A549 (cell line): Measurements from ENCODE around the gene KCNIP3. TPM values are rescaled to one million over a fixed set of nuclear protein-coding genes. Genes with fewer than 3 reads are reported as not detected.

Source experiments
- ATAC-seq, 2 experiments: fragments of 200-7000 bp in 1 of 2; fragments of >200 bp in 1 of 2; cut with Nextera tagmentation in 1 of 2; cut with Tn5 transposase in 1 of 2; 3 replicates each; pipeline versions ENCODE4 v1.8.0 to v1.9.1; 2018 to 2020; ENCODE audit warnings: mild to moderate bottlenecking in 1 of 2, moderate library complexity in 1 of 2
- CTCF ChIA-PET: fragments of 300-600 bp; sonication (Branson Sonifier 250); formaldehyde crosslinking; extraction: SDS; loops from one replicate; lab custom pipeline; 2021; ENCODE audit warnings: antibody characterized with exemption, inconsistent platforms; lab: Yijun Ruan, JAX
- POLR2A ChIA-PET: fragments of 350-600 bp; formaldehyde crosslinking; extraction: SDS; loops from one replicate; lab custom pipeline; 2021; ENCODE audit warnings: antibody characterized with exemption, inconsistent platforms; lab: Yijun Ruan, JAX
- DNase-seq, 2 experiments: peaks; one replicate each; pipeline versions ENCODE4 v3.0.0 to v3.0.0-alpha.2; 2011 to 2016; ENCODE audit warnings: low read depth in 1 of 2, low spot score in 1 of 2
- FAIRE-seq: peaks from 2 replicates; lab custom pipeline; 2011; peaks lifted over from hg19 to GRCh38; lab: Jason Lieb, UNC
- H3K27ac ChIP-seq, 2 experiments: fragments of >200 bp; sonication (Bioruptor Twin); formaldehyde crosslinking; 3 replicates each; pipeline ENCODE4 v1.5.1; 2016 to 2017
- H3K4me1 ChIP-seq: fragments of >200 bp; sonication (Bioruptor Twin); formaldehyde crosslinking; 3 replicates; pipeline ENCODE4 v1.6.1; 2016
- H3K4me2 ChIP-seq: fragments of >200 bp; sonication (Bioruptor Twin); formaldehyde crosslinking; 3 replicates; pipeline ENCODE4 v1.6.1; 2016
- H3K4me3 ChIP-seq: fragments of >200 bp; sonication (Bioruptor Twin); formaldehyde crosslinking; 3 replicates; pipeline ENCODE4 v1.5.1; 2016
- H3K9me3 ChIP-seq: fragments of >200 bp; sonication (Bioruptor Twin); formaldehyde crosslinking; 3 replicates; pipeline ENCODE4 v1.6.1; 2016
- BHLHE40 ChIP-seq: IDR thresholded peaks from 2 replicates; pipeline ENCODE4 v1.6.1; 2012; ENCODE audit warnings: low read depth, low read length, inconsistent platforms
- CBX8 ChIP-seq: fragments of 200-600 bp; sonication (generic); IDR thresholded peaks from 2 replicates; pipeline ENCODE4 v1.6.1; 2016
- CEBPB ChIP-seq, 2 experiments: fragments of >200 bp in 1 of 2; sonication (Bioruptor Twin) in 1 of 2; formaldehyde crosslinking in 1 of 2; IDR thresholded peaks; 2 replicates each; pipeline ENCODE4 v1.6.1; 2012 to 2016
- E2F6 ChIP-seq: IDR thresholded peaks from 2 replicates; pipeline ENCODE4 v1.6.1; 2012; ENCODE audit warnings: low read depth, borderline replicate concordance
- EHMT2 ChIP-seq: fragments of 200-600 bp; sonication (generic); IDR thresholded peaks from 2 replicates; pipeline ENCODE4 v1.6.1; 2016; ENCODE audit warnings: antibody characterized with exemption, low read depth, mild to moderate bottlenecking, moderate library complexity
- EP300 ChIP-seq, 2 experiments: fragments of >200 bp; sonication (Bioruptor Twin); formaldehyde crosslinking; IDR thresholded peaks; 2 replicates in 1 of 2; 3 replicates in 1 of 2; pipeline ENCODE4 v1.6.1; 2016 to 2017
- FOSB ChIP-seq: fragments of 250-450 bp; sonication (Bioruptor Pico); IDR thresholded peaks from 2 replicates; pipeline ENCODE4 v1.5.0; 2020; ENCODE audit warnings: mild to moderate bottlenecking, moderate library complexity
- FOSL2 ChIP-seq, 2 experiments: fragments of 450-650 bp in 1 of 2; fragments of >200 bp in 1 of 2; sonication (Bioruptor Twin) in 1 of 2; formaldehyde crosslinking; IDR thresholded peaks; 2 replicates each; pipeline versions ENCODE4 v1.5.0 to v1.6.1; 2016 to 2020; ENCODE audit warnings: mild to moderate bottlenecking in 1 of 2, moderate library complexity in 1 of 2
- HDAC2 ChIP-seq: fragments of 200-600 bp; sonication (generic); IDR thresholded peaks from 2 replicates; pipeline ENCODE4 v1.6.1; 2016
- HEYL ChIP-seq: fragments of 250-450 bp; sonication (Bioruptor Pico); IDR thresholded peaks from 2 replicates; pipeline ENCODE4 v1.8.0; 2021; ENCODE audit warnings: mild to moderate bottlenecking, moderate library complexity
- HMGXB4 ChIP-seq: fragments of 250-450 bp; sonication (Bioruptor Pico); IDR thresholded peaks from 2 replicates; pipeline ENCODE4 v1.5.0; 2021; ENCODE audit warnings: mild to moderate bottlenecking, moderate library complexity, borderline replicate concordance
- JUN ChIP-seq, 2 experiments: fragments of >200 bp; sonication (Bioruptor Twin); formaldehyde crosslinking; IDR thresholded peaks; 2 replicates in 1 of 2; 3 replicates in 1 of 2; pipeline ENCODE4 v1.6.1; 2016 to 2017
- KDM5A ChIP-seq: fragments of 200-600 bp; sonication (generic); IDR thresholded peaks from 2 replicates; pipeline ENCODE4 v1.6.1; 2016; ENCODE audit warnings: antibody characterized with exemption, mild to moderate bottlenecking
- MAX ChIP-seq: IDR thresholded peaks from 2 replicates; pipeline ENCODE4 v1.6.1; 2012
- MYC ChIP-seq: IDR thresholded peaks from 2 replicates; pipeline ENCODE4 v1.6.1; 2012; ENCODE audit warnings: mild to moderate bottlenecking, inconsistent platforms, low read length, improper control_type of control experiment, borderline replicate concordance
- NPAS2 ChIP-seq: fragments of 250-450 bp; sonication (Bioruptor Pico); IDR thresholded peaks from 2 replicates; pipeline ENCODE4 v1.8.0; 2022; ENCODE audit warnings: mild to moderate bottlenecking, moderate library complexity, borderline replicate concordance
- NR3C1 ChIP-seq: fragments of >200 bp; sonication (Bioruptor Twin); formaldehyde crosslinking; IDR thresholded peaks from 3 replicates; pipeline ENCODE4 v1.6.1; 2017
- PBX3 ChIP-seq: IDR thresholded peaks from 2 replicates; pipeline ENCODE4 v1.6.1; 2012
- RARB ChIP-seq: fragments of 250-450 bp; sonication (Bioruptor Pico); IDR thresholded peaks from 2 replicates; pipeline ENCODE4 v1.8.0; 2021; ENCODE audit warnings: mild to moderate bottlenecking, moderate library complexity
- RFX5 ChIP-seq: fragments of 450-650 bp; IDR thresholded peaks from 2 replicates; pipeline ENCODE4 v1.7.1; 2014; ENCODE audit warnings: antibody characterized with exemption, mild to moderate bottlenecking, moderate library complexity
- RNF2 ChIP-seq: fragments of 200-600 bp; sonication (generic); IDR thresholded peaks from 2 replicates; pipeline ENCODE4 v1.6.1; 2016; ENCODE audit warnings: low read depth, mild to moderate bottlenecking, antibody characterized with exemption, moderate library complexity, borderline replicate concordance
- SREBF2 ChIP-seq: fragments of 450-650 bp; IDR thresholded peaks from 2 replicates; pipeline ENCODE4 v1.6.1; 2014; ENCODE audit warnings: mild to moderate bottlenecking, moderate library complexity
- TFCP2L1 ChIP-seq: fragments of 250-450 bp; sonication (Bioruptor Pico); IDR thresholded peaks from 2 replicates; pipeline ENCODE4 v1.5.0; 2021; ENCODE audit warnings: mild to moderate bottlenecking
- ZFP36 ChIP-seq: fragments of 450-650 bp; IDR thresholded peaks from 2 replicates; pipeline ENCODE4 v1.6.1; 2014; ENCODE audit warnings: borderline replicate concordance; ENCODE audit not compliant: partially characterized antibody
- ZSCAN20 ChIP-seq: fragments of 250-450 bp; sonication (Bioruptor Pico); IDR thresholded peaks from 2 replicates; pipeline ENCODE4 v1.8.0; 2022; ENCODE audit warnings: mild to moderate bottlenecking, moderate library complexity
- WGBS: methylation state at CpG from one replicate; pipeline ENCODE4 v1.1.6; 2017; ENCODE audit errors: missing lambda C conversion rate; 5-methylcytosine and 5-hydroxymethylcytosine counted together
- polyA plus RNA-seq, 4 experiments: library from polyadenylated mRNA; depleted of rRNA in 3 of 4; stranded (reverse); fragments of >200 nt; fragmentation: RNase III in 1 of 4; extraction: RNeasy Plus Mini Kit Qiagen cat#74134 plus additional on column Dnase treatment in 1 of 4; gene quantifications; 2 replicates in 3 of 4; 3 replicates in 1 of 4; pipeline ENCODE4 v1.2.3, GENCODE V29; 2011 to 2017

KCNIP3 gene
- polyA plus RNA-seq, 2 of the 4 experiments (the other 2 are of a cell fraction): 0.13 to 0.84 TPM

- POLR2A ChIA-PET: no interaction called here
- Histone ChIP-seq H3K4me1 (no peaks in the 10 kb centered on the region), H3K4me3 (no peak overlapping the region), H3K27ac (no peak overlapping the region), H3K9me3 (no peaks in the 10 kb centered on the region), H3K4me2 (no peak overlapping the region)
- TF ChIP-seq BHLHE40: no peak
- no peak for TF ChIP-seq SREBF2
- TF ChIP-seq ZFP36: no peak
- no peak for TF ChIP-seq JUN (IDR thresholded peaks at IDR 0.05)
- TF ChIP-seq NPAS2 (CRISPR knock-in tag): no peak
- no peak for TF ChIP-seq RARB (CRISPR knock-in tag)
- no peak for TF ChIP-seq ZSCAN20 (CRISPR knock-in tag)
- TF ChIP-seq PBX3: no peak
- TF ChIP-seq KDM5A: no peak
- no peak for TF ChIP-seq HEYL (CRISPR knock-in tag)
- TF ChIP-seq CBX8: no peak
- TF ChIP-seq HMGXB4 (CRISPR knock-in tag): no peak
- TF ChIP-seq FOSB (CRISPR knock-in tag): no peak
- no peak for FAIRE-seq
- CTCF ChIA-PET: interaction anchor here (1.2 kb wide), 1 partner anchor 40 kb away, joined by 3 read pairs; no protein-coding TSS in a partner anchor
- 55% methylated on average over 18 of the region's 19 CpGs for WGBS
- ATAC-seq: no peak
- DNase-seq: no peak
Measured at GRCh38 chr2:95315801-95316411, 18.8 kb downstream of the KCNIP3 start.

GRCh38 chr2:95316466-95317122, 19.4 kb downstream of the KCNIP3 start:
- ChIA-PET CTCF (interaction anchor here (1.0 to 1.2 kb wide), 2 partner anchors 15 to 39 kb away, joined by 3 to 4 read pairs; no protein-coding TSS in a partner anchor), POLR2A (no interaction called here)
- Histone ChIP-seq H3K27ac (no peak overlapping the region), H3K9me3 (no peaks in the 10 kb centered on the region), H3K4me3 (no peak overlapping the region), H3K4me1 (no peaks in the 10 kb centered on the region), H3K4me2 (no peak overlapping the region)
- no peak for ATAC-seq
- WGBS: 72% methylated on average over 8 of the region's 8 CpGs
- TF ChIP-seq RNF2: no peak
- no peak for TF ChIP-seq CEBPB (IDR thresholded peaks at IDR 0.05)
- no peak for TF ChIP-seq RFX5
- no peak for TF ChIP-seq FOSL2 (IDR thresholded peaks at IDR 0.05)
- TF ChIP-seq FOSL2 (CRISPR knock-in tag; IDR thresholded peaks at IDR 0.05): no peak
- TF ChIP-seq MYC: no peak
- no peak for TF ChIP-seq TFCP2L1 (CRISPR knock-in tag)
- TF ChIP-seq NR3C1: no peak
- TF ChIP-seq BHLHE40: no peak
- no peak for TF ChIP-seq EHMT2
- no peak for FAIRE-seq
- no peak for DNase-seq

GRCh38 chr2:95317123-95317500, 20.0 kb downstream of the KCNIP3 start:
- Histone ChIP-seq H3K4me1 (no peaks in the 10 kb centered on the region), H3K4me3 (no peak overlapping the region), H3K9me3 (no peaks in the 10 kb centered on the region), H3K27ac (no peak overlapping the region), H3K4me2 (no peak overlapping the region)
- ChIA-PET CTCF (interaction anchor here (1.0 kb wide), 1 partner anchor 15 kb away, joined by 4 read pairs; no protein-coding TSS in a partner anchor), POLR2A (no interaction called here)
- ATAC-seq: no peak
- TF ChIP-seq RARB (CRISPR knock-in tag): no peak
- TF ChIP-seq HDAC2: no peak
- TF ChIP-seq RFX5: no peak
- TF ChIP-seq E2F6: no peak
- TF ChIP-seq EP300 (IDR thresholded peaks at IDR 0.05): no peak
- TF ChIP-seq MAX: no peak
- no peak for TF ChIP-seq ZFP36
- no CpG with 5 or more reads among the region's 6 CpGs for WGBS
- DNase-seq: no peak
- no peak for FAIRE-seq
